ENCODE results near the gene AARS2. TPM values are rescaled to one million over a fixed set of nuclear protein-coding genes. Genes with fewer than 3 reads are reported as not detected.

Gene AARS2
- total RNA-seq, 1 experiment from 2014 or later, result 92.6 TPM

DNA sequence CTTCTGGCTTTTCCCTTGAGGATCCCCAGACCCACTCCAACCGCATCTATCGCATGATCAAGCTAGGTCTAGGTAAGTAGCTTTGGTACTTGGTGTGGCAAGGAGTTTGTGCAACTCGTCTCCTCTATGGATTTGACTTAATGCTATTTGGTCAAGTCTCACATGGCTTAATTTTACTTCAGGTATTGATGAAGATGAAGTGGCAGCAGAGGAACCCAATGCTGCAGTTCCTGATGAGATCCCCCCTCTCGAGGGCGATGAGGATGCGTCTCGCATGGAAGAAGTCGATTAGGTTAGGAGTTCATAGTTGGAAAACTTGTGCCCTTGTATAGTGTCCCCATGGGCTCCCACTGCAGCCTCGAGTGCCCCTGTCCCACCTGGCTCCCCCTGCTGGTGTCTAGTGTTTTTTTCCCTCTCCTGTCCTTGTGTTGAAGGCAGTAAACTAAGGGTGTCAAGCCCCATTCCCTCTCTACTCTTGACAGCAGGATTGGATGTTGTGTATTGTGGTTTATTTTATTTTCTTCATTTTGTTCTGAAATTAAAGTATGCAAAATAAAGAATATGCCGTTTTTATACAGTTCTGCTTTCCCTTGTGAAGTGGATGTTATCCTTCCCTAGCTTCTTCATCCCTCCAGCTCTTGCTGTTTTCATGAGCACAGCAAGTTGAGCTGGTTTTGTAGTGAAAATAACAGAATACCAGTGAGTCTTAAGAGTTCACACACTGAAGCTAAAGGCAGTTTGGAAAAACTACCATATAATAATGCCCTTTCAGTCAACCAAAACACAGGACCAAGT lies 59.6 kb downstream of the AARS2 start:
- Histone ChIP-seq H3K4me3 (no peak overlapping the region), H3K36me3 (peaks cover 87% of the 10 kb centered on the region), H3K9me3 (no peaks in the 10 kb centered on the region), H3K27me3 (no peaks in the 10 kb centered on the region)
- peak; percentile 89 for DNase-seq

DNA sequence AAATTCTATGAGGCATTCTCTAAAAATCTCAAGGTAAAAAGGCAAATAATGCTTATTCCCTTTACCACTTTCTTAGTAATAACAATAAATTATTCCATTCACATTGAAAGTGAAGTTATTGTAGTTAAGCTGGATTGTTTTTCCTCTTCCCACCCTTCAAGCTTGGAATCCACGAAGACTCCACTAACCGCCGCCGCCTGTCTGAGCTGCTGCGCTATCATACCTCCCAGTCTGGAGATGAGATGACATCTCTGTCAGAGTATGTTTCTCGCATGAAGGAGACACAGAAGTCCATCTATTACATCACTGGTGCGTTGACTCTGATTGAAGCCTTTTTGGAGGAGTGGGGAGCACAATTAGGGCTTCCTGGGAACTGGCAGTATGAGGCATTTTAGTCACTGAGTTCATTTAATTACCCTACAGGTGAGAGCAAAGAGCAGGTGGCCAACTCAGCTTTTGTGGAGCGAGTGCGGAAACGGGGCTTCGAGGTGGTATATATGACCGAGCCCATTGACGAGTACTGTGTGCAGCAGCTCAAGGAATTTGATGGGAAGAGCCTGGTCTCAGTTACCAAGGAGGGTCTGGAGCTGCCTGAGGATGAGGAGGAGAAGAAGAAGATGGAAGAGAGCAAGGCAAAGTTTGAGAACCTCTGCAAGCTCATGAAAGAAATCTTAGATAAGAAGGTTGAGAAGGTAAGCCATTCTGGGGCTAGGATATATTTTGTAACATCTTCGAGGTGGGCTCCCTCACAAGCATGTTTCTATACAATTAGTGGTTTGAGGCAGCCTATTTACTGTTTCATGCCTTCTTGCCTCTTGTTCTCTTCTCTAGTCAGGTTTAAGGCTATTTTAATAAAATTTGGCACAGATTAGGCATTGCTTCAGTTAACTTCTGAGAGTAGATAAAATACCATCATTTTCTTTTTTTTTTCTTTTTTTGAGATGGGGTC lies 61.3 kb downstream of the AARS2 start:
- Histone ChIP-seq H3K36me3 (peaks cover 99% of the 10 kb centered on the region), H3K9me3 (no peaks in the 10 kb centered on the region), H3K27me3 (no peaks in the 10 kb centered on the region), H3K4me3 (no peak overlapping the region)
- DNase-seq, result no peak

DNA sequence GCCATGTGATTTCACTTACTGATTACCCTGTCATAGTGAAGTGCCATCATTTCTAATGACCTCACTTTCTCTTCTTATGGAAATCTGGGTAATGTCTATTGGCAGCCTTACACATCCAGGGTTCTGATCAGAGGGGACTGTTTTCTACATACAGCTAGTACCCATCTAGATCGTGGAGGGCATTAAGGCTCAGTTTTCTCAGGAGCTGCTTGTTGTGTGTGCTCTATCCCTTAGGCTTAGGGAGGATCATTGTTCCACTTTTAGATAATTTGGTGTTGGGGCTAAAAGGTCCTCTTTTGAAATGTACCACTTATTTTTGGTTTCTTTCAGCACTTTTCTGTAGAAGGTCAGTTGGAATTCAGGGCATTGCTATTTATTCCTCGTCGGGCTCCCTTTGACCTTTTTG lies 62.4 kb downstream of the AARS2 start:
- DNase-seq, result no peak
- Histone ChIP-seq H3K9me3 (no peaks in the 10 kb centered on the region), H3K4me3 (peak overlapping the region; percentile 3), H3K36me3 (peaks cover 88% of the 10 kb centered on the region), H3K27me3 (no peaks in the 10 kb centered on the region)

DNA sequence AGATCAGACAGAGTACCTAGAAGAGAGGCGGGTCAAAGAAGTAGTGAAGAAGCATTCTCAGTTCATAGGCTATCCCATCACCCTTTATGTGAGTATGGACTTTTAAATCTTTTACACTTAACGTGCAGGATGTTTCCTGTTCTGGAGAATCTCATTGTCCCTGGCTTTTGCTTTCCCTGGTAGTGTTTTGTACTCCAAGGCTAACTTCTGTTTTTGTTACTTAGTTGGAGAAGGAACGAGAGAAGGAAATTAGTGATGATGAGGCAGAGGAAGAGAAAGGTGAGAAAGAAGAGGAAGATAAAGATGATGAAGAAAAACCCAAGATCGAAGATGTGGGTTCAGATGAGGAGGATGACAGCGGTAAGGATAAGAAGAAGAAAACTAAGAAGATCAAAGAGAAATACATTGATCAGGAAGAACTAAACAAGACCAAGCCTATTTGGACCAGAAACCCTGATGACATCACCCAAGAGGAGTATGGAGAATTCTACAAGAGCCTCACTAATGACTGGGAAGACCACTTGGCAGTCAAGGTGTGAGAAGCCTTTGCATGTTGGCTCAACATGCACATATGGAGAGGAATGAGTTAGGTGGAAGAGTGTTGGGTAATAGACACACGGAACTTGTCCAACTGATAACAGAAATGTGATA lies 63.0 kb downstream of the AARS2 start:
- Histone ChIP-seq H3K4me3 (peak overlapping the region; percentile 100), H3K36me3 (peaks cover 83% of the 10 kb centered on the region)

More for the DNA sequence above, 63.0 kb downstream of the AARS2 start:
- Histone ChIP-seq H3K9me3 (no peaks in the 10 kb centered on the region), H3K27me3 (no peaks in the 10 kb centered on the region)
- DNase-seq, result no peak

Other genes with a start within 250 kb of the AARS2 start
- gene MRPL14, start 185.9 kb downstream of the AARS2 start, total RNA-seq (2014; rRNA removed; shearing (Covaris generic); ENCODE audit: low replicate concordance), result 362 and 399 TPM in 2 replicates
- 18.4 and 35.3 TPM in 2 replicates for gene TMEM63B, start 185.8 kb downstream of the AARS2 start, total RNA-seq (2014; rRNA removed; shearing (Covaris generic); ENCODE audit: low replicate concordance)
- not detected in 2 replicates for gene CAPN11, start 154.5 kb downstream of the AARS2 start, total RNA-seq (2014; rRNA removed; shearing (Covaris generic); ENCODE audit: low replicate concordance)
- gene MYMX, start 96.4 kb downstream of the AARS2 start, total RNA-seq (2014; rRNA removed; shearing (Covaris generic); ENCODE audit: low replicate concordance), result not detected in 2 replicates
- gene SLC29A1, start 89.8 kb downstream of the AARS2 start, total RNA-seq (2014; rRNA removed; shearing (Covaris generic); ENCODE audit: low replicate concordance), result 118 and 130 TPM in 2 replicates
- gene HSP90AB1, start 66.2 kb downstream of the AARS2 start, total RNA-seq (2014; rRNA removed; shearing (Covaris generic); ENCODE audit: low replicate concordance), result 5,432 and 5,573 TPM in 2 replicates
- 386 and 631 TPM in 2 replicates for gene SLC35B2, start 55.8 kb downstream of the AARS2 start, total RNA-seq (2014; rRNA removed; shearing (Covaris generic); ENCODE audit: low replicate concordance)
- 24.4 and 35.2 TPM in 2 replicates for gene NFKBIE, start 47.8 kb downstream of the AARS2 start, total RNA-seq (2014; rRNA removed; shearing (Covaris generic); ENCODE audit: low replicate concordance)
- gene TMEM151B, start 42.9 kb downstream of the AARS2 start, total RNA-seq (2014; rRNA removed; shearing (Covaris generic); ENCODE audit: low replicate concordance), result 0.20 TPM in 1 of 2 replicates, not detected in the other
- not detected in 2 replicates for gene SPATS1, start 29.3 kb upstream of the AARS2 start, total RNA-seq (2014; rRNA removed; shearing (Covaris generic); ENCODE audit: low replicate concordance)
- gene CDC5L, start 74.4 kb upstream of the AARS2 start, total RNA-seq (2014; rRNA removed; shearing (Covaris generic); ENCODE audit: low replicate concordance), result 89.6 and 116 TPM in 2 replicates